Stimulated activated CD8-positive, alpha-beta memory T cell treated with anti-CD3 and anti-CD28 coated beads, Interleukin-12 subunit alpha, Interleukin-12 subunit beta, amount 100 ng/mL, for 24 hours (primary cell): ENCODE results near the gene KLF15.

Source experiments
- DNase-seq: peaks from one replicate; pipeline ENCODE4 v3.0.0-alpha.2; 2020; ENCODE audit errors: extremely low read depth

KLF15 gene

GRCh38 chr3:126306397-126306796 is 50.8 kb downstream of the KLF15 start:
- no peak for DNase-seq

GRCh38 chr3:126305427-126305826 is 51.8 kb downstream of the KLF15 start:
- no peak for DNase-seq

- DNase-seq: no peak
These were observed 52.5 kb downstream of the KLF15 start for GRCh38 chr3:126304704-126305103.

GRCh38 chr3:126304291-126304690 is 52.9 kb downstream of the KLF15 start:
- DNase-seq: no peak

- DNase-seq: no peak
These were observed 53.9 kb downstream of the KLF15 start for GRCh38 chr3:126303272-126303671.

- no peak for DNase-seq
These were observed 56.3 kb downstream of the KLF15 start for GRCh38 chr3:126300761-126301481.

- no peak for DNase-seq
These were observed 57.0 kb downstream of the KLF15 start for GRCh38 chr3:126300001-126300760.

- DNase-seq: no peak
These were observed 61.7 kb downstream of the KLF15 start for GRCh38 chr3:126295407-126295939.

GRCh38 chr3:126294211-126294808 is 62.9 kb downstream of the KLF15 start:
- DNase-seq: no peak

- no peak for DNase-seq
These were observed 63.7 kb downstream of the KLF15 start for GRCh38 chr3:126293370-126294082.
